A549 (cell line): ENCODE results near the gene VRTN. TPM values are rescaled to one million over a fixed set of nuclear protein-coding genes. Genes with fewer than 3 reads are reported as not detected.

Experiments
- ATAC-seq, 2 experiments: fragments of 200-7000 bp in 1 of 2; fragments of >200 bp in 1 of 2; cut with Nextera tagmentation in 1 of 2; cut with Tn5 transposase in 1 of 2; 3 replicates each; pipeline versions ENCODE4 v1.8.0 to v1.9.1; 2018 to 2020; ENCODE audit warnings: mild to moderate bottlenecking in 1 of 2, moderate library complexity in 1 of 2
- CTCF ChIA-PET: fragments of 300-600 bp; sonication (Branson Sonifier 250); formaldehyde crosslinking; extraction: SDS; loops from one replicate; lab custom pipeline; 2021; ENCODE audit warnings: antibody characterized with exemption, inconsistent platforms; lab: Yijun Ruan, JAX
- POLR2A ChIA-PET: fragments of 350-600 bp; formaldehyde crosslinking; extraction: SDS; loops from one replicate; lab custom pipeline; 2021; ENCODE audit warnings: antibody characterized with exemption, inconsistent platforms; lab: Yijun Ruan, JAX
- DNase-seq, 2 experiments: peaks; one replicate each; pipeline versions ENCODE4 v3.0.0 to v3.0.0-alpha.2; 2011 to 2016; ENCODE audit warnings: low read depth in 1 of 2, low spot score in 1 of 2
- FAIRE-seq: peaks from 2 replicates; lab custom pipeline; 2011; peaks lifted over from hg19 to GRCh38; lab: Jason Lieb, UNC
- H3K27ac ChIP-seq, 2 experiments: fragments of >200 bp; sonication (Bioruptor Twin); formaldehyde crosslinking; 3 replicates each; pipeline ENCODE4 v1.5.1; 2016 to 2017
- H3K4me1 ChIP-seq: fragments of >200 bp; sonication (Bioruptor Twin); formaldehyde crosslinking; 3 replicates; pipeline ENCODE4 v1.6.1; 2016
- H3K4me2 ChIP-seq: fragments of >200 bp; sonication (Bioruptor Twin); formaldehyde crosslinking; 3 replicates; pipeline ENCODE4 v1.6.1; 2016
- H3K4me3 ChIP-seq: fragments of >200 bp; sonication (Bioruptor Twin); formaldehyde crosslinking; 3 replicates; pipeline ENCODE4 v1.5.1; 2016
- H3K9me3 ChIP-seq: fragments of >200 bp; sonication (Bioruptor Twin); formaldehyde crosslinking; 3 replicates; pipeline ENCODE4 v1.6.1; 2016
- CHD2 ChIP-seq: fragments of 150-350 bp; IDR thresholded peaks from 2 replicates; pipeline ENCODE4 v1.6.1; 2014; ENCODE audit warnings: low read length; ENCODE audit not compliant: partially characterized antibody
- JUN ChIP-seq, 2 experiments: fragments of >200 bp; sonication (Bioruptor Twin); formaldehyde crosslinking; IDR thresholded peaks; 2 replicates in 1 of 2; 3 replicates in 1 of 2; pipeline ENCODE4 v1.6.1; 2016 to 2017
- NPAS2 ChIP-seq: fragments of 250-450 bp; sonication (Bioruptor Pico); IDR thresholded peaks from 2 replicates; pipeline ENCODE4 v1.8.0; 2022; ENCODE audit warnings: mild to moderate bottlenecking, moderate library complexity, borderline replicate concordance
- PHF8 ChIP-seq: fragments of 200-600 bp; sonication (generic); IDR thresholded peaks from 2 replicates; pipeline ENCODE4 v1.6.1; 2016; ENCODE audit warnings: low read depth, mild to moderate bottlenecking, antibody characterized with exemption, moderate library complexity, borderline replicate concordance
- POLR2A ChIP-seq: IDR thresholded peaks from 2 replicates; pipeline ENCODE4 v1.6.1; 2012; ENCODE audit warnings: mild to moderate bottlenecking, low read length
- RNF2 ChIP-seq: fragments of 200-600 bp; sonication (generic); IDR thresholded peaks from 2 replicates; pipeline ENCODE4 v1.6.1; 2016; ENCODE audit warnings: low read depth, mild to moderate bottlenecking, antibody characterized with exemption, moderate library complexity, borderline replicate concordance
- WGBS: methylation state at CpG from one replicate; pipeline ENCODE4 v1.1.6; 2017; ENCODE audit errors: missing lambda C conversion rate; 5-methylcytosine and 5-hydroxymethylcytosine counted together
- polyA plus RNA-seq, 4 experiments: library from polyadenylated mRNA; depleted of rRNA in 3 of 4; stranded (reverse); fragments of >200 nt; fragmentation: RNase III in 1 of 4; extraction: RNeasy Plus Mini Kit Qiagen cat#74134 plus additional on column Dnase treatment in 1 of 4; gene quantifications; 2 replicates in 3 of 4; 3 replicates in 1 of 4; pipeline ENCODE4 v1.2.3, GENCODE V29; 2011 to 2017
- TF ChIP-seq, protein P1 (sequence below): fragments of >200 bp; sonication (Bioruptor Twin); formaldehyde crosslinking; IDR thresholded peaks from 3 replicates; pipeline ENCODE4 v1.5.1; 2016
- TF ChIP-seq, protein P2 (sequence below): IDR thresholded peaks from 2 replicates; pipeline ENCODE4 v1.6.1; 2012
- TF ChIP-seq, protein P3 (sequence below): fragments of >200 bp; sonication (Bioruptor Twin); formaldehyde crosslinking; IDR thresholded peaks from 3 replicates; pipeline ENCODE4 v1.6.1; 2016

VRTN gene
- polyA plus RNA-seq, 2 of the 4 experiments (the other 2 are of a cell fraction): not detected

DNA sequence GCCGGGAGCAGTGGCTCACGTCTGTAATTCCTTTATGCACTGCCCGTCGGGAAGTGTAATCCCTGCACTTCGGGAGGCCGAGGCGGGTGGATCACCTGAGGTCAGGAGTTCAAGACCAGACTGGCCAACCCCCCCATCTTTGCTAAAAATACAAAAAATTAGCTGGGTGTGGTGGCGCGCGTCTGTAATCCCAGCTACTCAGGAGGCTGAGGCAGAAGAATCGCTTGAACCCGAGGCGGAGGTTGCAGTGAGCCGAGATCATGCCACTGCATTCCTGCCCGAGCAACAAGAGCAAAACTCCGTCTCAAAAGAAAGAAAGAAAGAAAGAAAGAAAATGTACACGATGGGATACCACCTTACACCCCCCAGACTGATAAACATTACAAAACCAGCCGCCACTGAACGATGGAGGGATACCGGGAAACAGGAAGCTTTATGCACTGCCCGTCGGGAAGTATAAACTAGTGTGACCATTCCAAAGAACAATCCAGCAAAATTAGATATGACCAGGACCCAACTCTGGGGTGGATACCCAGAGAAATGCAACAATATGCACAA, 46.6 kb upstream of the VRTN start (continued):
- TF ChIP-seq, protein P1, sequence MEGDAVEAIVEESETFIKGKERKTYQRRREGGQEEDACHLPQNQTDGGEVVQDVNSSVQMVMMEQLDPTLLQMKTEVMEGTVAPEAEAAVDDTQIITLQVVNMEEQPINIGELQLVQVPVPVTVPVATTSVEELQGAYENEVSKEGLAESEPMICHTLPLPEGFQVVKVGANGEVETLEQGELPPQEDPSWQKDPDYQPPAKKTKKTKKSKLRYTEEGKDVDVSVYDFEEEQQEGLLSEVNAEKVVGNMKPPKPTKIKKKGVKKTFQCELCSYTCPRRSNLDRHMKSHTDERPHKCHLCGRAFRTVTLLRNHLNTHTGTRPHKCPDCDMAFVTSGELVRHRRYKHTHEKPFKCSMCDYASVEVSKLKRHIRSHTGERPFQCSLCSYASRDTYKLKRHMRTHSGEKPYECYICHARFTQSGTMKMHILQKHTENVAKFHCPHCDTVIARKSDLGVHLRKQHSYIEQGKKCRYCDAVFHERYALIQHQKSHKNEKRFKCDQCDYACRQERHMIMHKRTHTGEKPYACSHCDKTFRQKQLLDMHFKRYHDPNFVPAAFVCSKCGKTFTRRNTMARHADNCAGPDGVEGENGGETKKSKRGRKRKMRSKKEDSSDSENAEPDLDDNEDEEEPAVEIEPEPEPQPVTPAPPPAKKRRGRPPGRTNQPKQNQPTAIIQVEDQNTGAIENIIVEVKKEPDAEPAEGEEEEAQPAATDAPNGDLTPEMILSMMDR: no peak
- TF ChIP-seq RNF2: no peak
- TF ChIP-seq, all 56 proteins: peak for 0

DNA sequence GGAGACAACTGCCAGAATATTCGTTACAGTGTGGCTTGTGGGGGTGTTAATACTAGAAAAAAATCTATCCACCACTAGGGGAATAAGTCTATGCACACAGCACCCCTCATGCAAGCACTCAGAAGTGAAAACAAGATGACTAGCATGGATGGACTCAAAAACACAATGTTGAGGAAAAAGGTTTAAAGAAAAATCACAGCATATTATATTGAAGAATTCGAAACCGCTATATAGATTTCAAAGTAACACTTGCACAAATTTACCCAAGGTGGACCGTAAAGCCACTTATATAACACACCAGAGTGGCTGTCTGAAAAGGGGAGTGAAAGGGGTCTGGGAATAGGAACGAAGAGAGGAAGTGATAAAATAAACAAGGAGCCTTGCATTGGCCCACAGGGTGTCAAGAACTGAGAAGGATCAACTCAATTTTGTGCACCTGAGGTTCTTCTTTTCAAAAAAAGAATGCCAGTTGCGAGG, 46.1 kb upstream of the VRTN start:
- H3K9me3 ChIP-seq: no peaks in the 10 kb centered on the region
- peak overlapping the region; percentile 87 for H3K4me2 ChIP-seq
- peaks cover 2% of the 10 kb centered on the region; the same call in 1 of the 3 replicates for H3K4me1 ChIP-seq
- CTCF ChIA-PET: interaction anchor here (0.7 to 3.7 kb wide), 20 partner anchors 9 to 258 kb away, joined by 3 to 40 read pairs (median 6); no protein-coding TSS in a partner anchor
- POLR2A ChIA-PET: interaction anchor here (1.0 to 1.1 kb wide), 2 partner anchors 191 to 197 kb away, joined by 3 to 5 read pairs; partner anchors contain the start of genes ISCA2 and NPC2
- H3K27ac ChIP-seq: peak overlapping the region; percentile 87 to 89
- FAIRE-seq: no peak
- TF ChIP-seq NPAS2: no peak
- TF ChIP-seq, protein P1: peak; percentile 30; the same call in 2 of the 3 replicates
- ATAC-seq: peak; percentile 88 to 92
- H3K4me3 ChIP-seq: peak overlapping the region; percentile 96
- peak; percentile 51 to 71 for DNase-seq
- 1% methylated on average over 6 of the region's 6 CpGs for WGBS

DNA sequence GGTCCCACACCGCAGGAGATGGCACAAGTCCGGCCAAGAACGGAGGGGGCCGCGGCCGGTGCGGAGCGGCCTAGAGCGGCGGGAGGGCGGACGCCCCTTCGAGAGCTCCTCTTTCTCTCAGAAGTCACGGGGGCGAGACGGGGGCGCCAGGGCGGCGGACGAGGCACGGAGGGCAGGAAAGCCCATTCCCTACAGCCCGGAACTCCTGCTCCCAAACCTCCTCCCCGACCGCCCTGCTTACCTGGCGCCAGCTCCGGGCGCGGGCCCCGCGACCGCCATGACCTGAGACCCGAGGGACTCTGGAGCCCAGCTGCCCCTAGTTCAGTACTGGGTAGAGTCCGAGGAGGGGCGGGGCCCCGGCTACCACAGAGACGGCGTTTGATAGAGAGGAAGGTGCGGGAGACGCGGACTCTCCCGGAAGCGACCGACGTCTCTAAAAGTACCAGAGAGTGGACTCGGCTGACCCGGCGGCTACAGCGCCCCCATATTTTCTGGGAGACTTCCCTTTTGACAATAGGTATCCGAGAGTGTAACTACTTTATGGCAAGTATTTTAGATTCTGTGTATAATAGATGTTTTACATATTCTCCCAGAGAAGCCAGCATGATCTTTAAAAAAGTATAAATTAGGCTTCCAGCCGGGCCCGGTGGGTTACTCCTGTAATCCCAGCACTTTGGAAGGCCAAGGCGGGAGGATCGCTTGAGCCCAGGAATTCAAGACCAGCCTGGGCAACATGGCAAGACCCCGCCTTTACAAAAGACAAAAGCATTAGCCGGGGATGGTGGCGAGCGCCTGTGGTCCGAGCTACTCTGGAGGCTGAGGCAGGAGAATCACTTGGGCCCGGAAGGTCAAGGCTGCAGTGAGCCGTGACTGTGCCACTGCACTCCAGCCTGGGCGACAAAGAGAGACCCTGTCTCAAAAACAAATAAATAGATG, 45.4 kb upstream of the VRTN start, which contains the start of gene ABCD4:
Gene ABCD4, minus strand, starts transcription at position 301 of the 936 bp plus-strand sequence. Its CDS starts 22 bp downstream, at position 279.
- TF ChIP-seq, protein P2, sequence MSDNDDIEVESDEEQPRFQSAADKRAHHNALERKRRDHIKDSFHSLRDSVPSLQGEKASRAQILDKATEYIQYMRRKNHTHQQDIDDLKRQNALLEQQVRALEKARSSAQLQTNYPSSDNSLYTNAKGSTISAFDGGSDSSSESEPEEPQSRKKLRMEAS: no peak; the same call in 1 of the 2 replicates
- TF ChIP-seq JUN (IDR thresholded peaks at IDR 0.05) (peak; percentile 35 to 76; a peak in 3 of 5 replicates), PHF8 (peak; percentile 90; the same call in 1 of the 2 replicates), POLR2A (peak; percentile 93), CHD2 (no peak)
- TF ChIP-seq, protein P3, sequence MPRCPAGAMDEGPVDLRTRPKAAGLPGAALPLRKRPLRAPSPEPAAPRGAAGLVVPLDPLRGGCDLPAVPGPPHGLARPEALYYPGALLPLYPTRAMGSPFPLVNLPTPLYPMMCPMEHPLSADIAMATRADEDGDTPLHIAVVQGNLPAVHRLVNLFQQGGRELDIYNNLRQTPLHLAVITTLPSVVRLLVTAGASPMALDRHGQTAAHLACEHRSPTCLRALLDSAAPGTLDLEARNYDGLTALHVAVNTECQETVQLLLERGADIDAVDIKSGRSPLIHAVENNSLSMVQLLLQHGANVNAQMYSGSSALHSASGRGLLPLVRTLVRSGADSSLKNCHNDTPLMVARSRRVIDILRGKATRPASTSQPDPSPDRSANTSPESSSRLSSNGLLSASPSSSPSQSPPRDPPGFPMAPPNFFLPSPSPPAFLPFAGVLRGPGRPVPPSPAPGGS: 0 out of 3 replicates have a peak, but pooled peaks have one; percentile 59
- TF ChIP-seq, protein P1: peak; percentile 83
- ATAC-seq (peak; percentile 98 to 99), DNase-seq (peak; percentile 85 to 93), FAIRE-seq (no peak)
- no peaks in the 10 kb centered on the region for H3K9me3 ChIP-seq
- ChIA-PET CTCF (interaction anchor here (0.5 to 3.7 kb wide), 21 partner anchors 8 to 623 kb away, joined by 3 to 40 read pairs (median 4); no protein-coding TSS in a partner anchor), POLR2A (interaction anchor here (1.0 to 1.1 kb wide), 2 partner anchors 190 to 196 kb away, joined by 3 to 5 read pairs; partner anchors contain the start of genes ISCA2 and NPC2)
- peak within 1 kb of the TSS; percentile 87 to 89 for H3K27ac ChIP-seq
- H3K4me2 ChIP-seq: peak within 1 kb of the TSS; percentile 87
- peak within 1 kb of the TSS; percentile 96 for H3K4me3 ChIP-seq
- H3K4me1 ChIP-seq: peaks cover 2% of the 10 kb centered on the region; the same call in 1 of the 3 replicates
- 11% methylated on average over 57 of the region's 61 CpGs for WGBS
